Neural cell (in vitro differentiated cells): ENCODE results near the gene URB2. TPM values are rescaled to one million over a fixed set of nuclear protein-coding genes. Genes with fewer than 3 reads are reported as not detected.

Experiments
- H2AFZ ChIP-seq: fragments of 200-600, 300-800 bp; sonication (generic), shearing (Covaris generic); 2 replicates; pipeline ENCODE4 v1.6.0; 2014; ENCODE audit warnings: low read depth, mild to moderate bottlenecking, antibody characterized with exemption, low read length, moderate library complexity
- H3F3A ChIP-seq: fragments of 200-600 bp; shearing (Covaris generic); 2 replicates; pipeline ENCODE4 v1.6.1; 2016; ENCODE audit warnings: mild to moderate bottlenecking, moderate library complexity, mixed read lengths, antibody characterized with exemption, low read length; ENCODE audit not compliant: insufficient read depth, poor library complexity, severe bottlenecking
- H3K27ac ChIP-seq: fragments of 200-600, 300-800 bp; sonication (generic), shearing (Covaris generic); 2 replicates; pipeline ENCODE4 v1.5.1; 2014; ENCODE audit warnings: mild to moderate bottlenecking, low read length, moderate library complexity
- H3K27me3 ChIP-seq: fragments of 300-800, 200-600 bp; sonication (generic), shearing (Covaris generic); 2 replicates; pipeline ENCODE4 v1.6.0; 2014; ENCODE audit warnings: mild to moderate bottlenecking, low read depth, low read length, moderate library complexity; ENCODE audit not compliant: insufficient read depth
- H3K36me3 ChIP-seq: fragments of 300-800, 200-600 bp; sonication (generic), shearing (Covaris generic); 2 replicates; pipeline ENCODE4 v1.5.1; 2014; ENCODE audit warnings: mild to moderate bottlenecking, antibody characterized with exemption, low read length, moderate library complexity; ENCODE audit not compliant: insufficient read depth
- H3K4me2 ChIP-seq: fragments of 300-800, 200-600 bp; sonication (generic), shearing (Covaris generic); 2 replicates; pipeline ENCODE4 v1.6.0; 2014; ENCODE audit warnings: mild to moderate bottlenecking, low read length
- H3K4me3 ChIP-seq: fragments of 300-800, 200-600 bp; sonication (generic), shearing (Covaris generic); 2 replicates; pipeline ENCODE4 v1.5.1; 2014; ENCODE audit warnings: mild to moderate bottlenecking, low read length, moderate library complexity
- H3K79me2 ChIP-seq: fragments of 200-600 bp; shearing (Covaris generic); replicated peaks from 2 replicates; pipeline ENCODE4 v1.6.0; 2014; ENCODE audit warnings: mild to moderate bottlenecking, low read length, moderate library complexity; ENCODE audit not compliant: insufficient read depth
- H3K9ac ChIP-seq: fragments of 300-800, 200-600 bp; sonication (generic), shearing (Covaris generic); 2 replicates; pipeline ENCODE4 v1.6.1; 2016; ENCODE audit warnings: mild to moderate bottlenecking, low read length, mixed read lengths
- H3K9me2 ChIP-seq: fragments of 200-600 bp; shearing (Covaris generic); 2 replicates; pipeline ENCODE4 v1.6.1; 2016; ENCODE audit warnings: mild to moderate bottlenecking, low read length, mixed read lengths; ENCODE audit not compliant: insufficient read depth
- H3K9me3 ChIP-seq: fragments of 200-600, 300-800 bp; sonication (generic), shearing (Covaris generic); 2 replicates; pipeline ENCODE4 v1.6.1; 2016; ENCODE audit warnings: mild to moderate bottlenecking, mixed run types, low read length, moderate library complexity, mixed read lengths
- H4K20me1 ChIP-seq: fragments of 200-600 bp; shearing (Covaris generic); 2 replicates; pipeline ENCODE4 v1.6.1; 2016; ENCODE audit warnings: mild to moderate bottlenecking, mixed run types; ENCODE audit not compliant: insufficient read depth
- CTCF ChIP-seq: fragments of 450-650 bp; IDR thresholded peaks from 2 replicates; pipeline ENCODE4 v1.5.1; 2014; ENCODE audit warnings: antibody characterized with exemption, mild to moderate bottlenecking, moderate library complexity; ENCODE audit not compliant: poor library complexity, severe bottlenecking
- EP300 ChIP-seq: fragments of 450-650 bp; conservative IDR thresholded peaks from 2 replicates; pipeline ENCODE4 v1.6.1; 2014; ENCODE audit warnings: antibody characterized with exemption, mild to moderate bottlenecking, moderate library complexity; ENCODE audit not compliant: poor library complexity, severe bottlenecking
- EZH2 ChIP-seq: fragments of 200-600, 300-800 bp; shearing (Covaris generic), sonication (generic); IDR thresholded peaks from 2 replicates; pipeline ENCODE4 v1.6.1; 2014; ENCODE audit warnings: antibody characterized with exemption, low read length, borderline replicate concordance, mild to moderate bottlenecking; ENCODE audit not compliant: insufficient read depth, poor library complexity, severe bottlenecking
- MXI1 ChIP-seq: fragments of 450-650 bp; conservative IDR thresholded peaks from 2 replicates; pipeline ENCODE4 v1.6.1; 2014; ENCODE audit warnings: antibody characterized with exemption, mild to moderate bottlenecking; ENCODE audit not compliant: poor library complexity, severe bottlenecking
- POLR2AphosphoS5 ChIP-seq: IDR thresholded peaks from 2 replicates; pipeline ENCODE4 v1.6.1; 2012
- RAD21 ChIP-seq: fragments of 450-650 bp; conservative IDR thresholded peaks from 2 replicates; pipeline ENCODE4 v1.6.1; 2014; ENCODE audit warnings: antibody characterized with exemption, mild to moderate bottlenecking, moderate library complexity
- SMC3 ChIP-seq: fragments of 450-650 bp; conservative IDR thresholded peaks from 2 replicates; pipeline ENCODE4 v1.6.1; 2014; ENCODE audit warnings: antibody characterized with exemption, mild to moderate bottlenecking, moderate library complexity; ENCODE audit not compliant: poor library complexity
- TAF1 ChIP-seq: IDR thresholded peaks from 2 replicates; pipeline ENCODE4 v1.6.1; 2012; ENCODE audit warnings: low read depth
- polyA plus RNA-seq: library from polyadenylated mRNA; depleted of rRNA; stranded (reverse); fragments of >200 nt; gene quantifications from 2 replicates; pipeline ENCODE4 v1.2.3, GENCODE V29; 2014
- TF ChIP-seq, protein P1 (sequence below): IDR thresholded peaks from 2 replicates; pipeline ENCODE4 v1.6.1; 2012; ENCODE audit warnings: borderline replicate concordance

Gene URB2
- polyA plus RNA-seq, 1 donor from 2014 or later: 5.7 TPM

DNA sequence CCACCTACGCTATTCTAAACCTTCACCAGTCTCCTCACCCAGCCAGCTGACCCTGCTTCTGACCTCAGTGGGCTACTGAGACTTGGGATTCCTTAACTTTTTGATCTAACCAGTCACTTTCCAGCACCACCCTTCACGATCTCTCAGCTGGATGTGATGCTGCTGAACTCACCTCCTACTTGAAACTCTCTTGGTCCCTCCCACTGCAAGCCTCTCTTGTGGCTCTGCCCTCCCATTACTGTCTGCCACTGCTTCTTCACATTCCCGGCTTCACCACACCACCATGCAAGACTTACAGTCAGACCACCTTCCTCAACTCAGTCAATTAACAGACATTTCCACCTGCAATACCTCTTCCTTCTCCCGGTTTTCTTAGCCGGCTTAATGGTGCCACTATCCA is 6.4 kb upstream of the URB2 start:
- no peaks in the 10 kb centered on the region for H3K9me2 ChIP-seq
- H3K27ac ChIP-seq: no peak overlapping the region
- H3K9ac ChIP-seq: no peak overlapping the region
- H3K4me3 ChIP-seq: no peak overlapping the region
- H2AFZ ChIP-seq: no peak overlapping the region
- H3K27me3 ChIP-seq: no peaks in the 10 kb centered on the region
- TF ChIP-seq, protein P1, sequence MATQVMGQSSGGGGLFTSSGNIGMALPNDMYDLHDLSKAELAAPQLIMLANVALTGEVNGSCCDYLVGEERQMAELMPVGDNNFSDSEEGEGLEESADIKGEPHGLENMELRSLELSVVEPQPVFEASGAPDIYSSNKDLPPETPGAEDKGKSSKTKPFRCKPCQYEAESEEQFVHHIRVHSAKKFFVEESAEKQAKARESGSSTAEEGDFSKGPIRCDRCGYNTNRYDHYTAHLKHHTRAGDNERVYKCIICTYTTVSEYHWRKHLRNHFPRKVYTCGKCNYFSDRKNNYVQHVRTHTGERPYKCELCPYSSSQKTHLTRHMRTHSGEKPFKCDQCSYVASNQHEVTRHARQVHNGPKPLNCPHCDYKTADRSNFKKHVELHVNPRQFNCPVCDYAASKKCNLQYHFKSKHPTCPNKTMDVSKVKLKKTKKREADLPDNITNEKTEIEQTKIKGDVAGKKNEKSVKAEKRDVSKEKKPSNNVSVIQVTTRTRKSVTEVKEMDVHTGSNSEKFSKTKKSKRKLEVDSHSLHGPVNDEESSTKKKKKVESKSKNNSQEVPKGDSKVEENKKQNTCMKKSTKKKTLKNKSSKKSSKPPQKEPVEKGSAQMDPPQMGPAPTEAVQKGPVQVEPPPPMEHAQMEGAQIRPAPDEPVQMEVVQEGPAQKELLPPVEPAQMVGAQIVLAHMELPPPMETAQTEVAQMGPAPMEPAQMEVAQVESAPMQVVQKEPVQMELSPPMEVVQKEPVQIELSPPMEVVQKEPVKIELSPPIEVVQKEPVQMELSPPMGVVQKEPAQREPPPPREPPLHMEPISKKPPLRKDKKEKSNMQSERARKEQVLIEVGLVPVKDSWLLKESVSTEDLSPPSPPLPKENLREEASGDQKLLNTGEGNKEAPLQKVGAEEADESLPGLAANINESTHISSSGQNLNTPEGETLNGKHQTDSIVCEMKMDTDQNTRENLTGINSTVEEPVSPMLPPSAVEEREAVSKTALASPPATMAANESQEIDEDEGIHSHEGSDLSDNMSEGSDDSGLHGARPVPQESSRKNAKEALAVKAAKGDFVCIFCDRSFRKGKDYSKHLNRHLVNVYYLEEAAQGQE: no peak
- no peak for TF ChIP-seq EZH2
- no peak for TF ChIP-seq CTCF
- TF ChIP-seq TAF1: no peak
- TF ChIP-seq RAD21: no peak
- TF ChIP-seq POLR2AphosphoS5: no peak
- TF ChIP-seq SMC3: no peak
- TF ChIP-seq MXI1: no peak
- H3K79me2 ChIP-seq: peaks cover 18% of the 10 kb centered on the region
- no peak overlapping the region for H3K4me2 ChIP-seq
- H4K20me1 ChIP-seq: no peaks in the 10 kb centered on the region
- H3K36me3 ChIP-seq: no peaks in the 10 kb centered on the region
- H3F3A ChIP-seq: no peaks in the 10 kb centered on the region
- no peaks in the 10 kb centered on the region for H3K9me3 ChIP-seq

DNA sequence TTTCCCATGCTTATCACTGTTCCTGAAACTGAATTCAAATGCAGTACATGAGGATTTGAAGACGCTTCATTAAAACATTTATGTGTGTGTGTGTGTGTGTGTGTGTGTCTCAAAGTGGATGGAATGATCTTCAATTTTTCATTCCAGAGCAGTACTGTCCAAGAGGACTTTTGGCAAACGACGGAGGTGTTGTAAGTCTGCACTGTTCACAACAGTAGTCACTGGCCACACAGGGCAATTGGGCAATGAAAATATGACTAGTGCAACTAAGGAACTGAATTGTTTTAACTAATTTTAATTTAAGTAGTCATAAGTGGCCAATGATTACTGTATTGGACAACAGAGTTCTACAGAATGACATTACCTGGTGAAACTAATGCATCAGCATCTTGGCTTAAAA is 5.2 kb upstream of the URB2 start:
- H3K9me3 ChIP-seq: no peaks in the 10 kb centered on the region
- H3K4me3 ChIP-seq: no peak overlapping the region
- H3K27me3 ChIP-seq: no peaks in the 10 kb centered on the region
- H3K9me2 ChIP-seq: no peaks in the 10 kb centered on the region
- H3F3A ChIP-seq: no peaks in the 10 kb centered on the region
- H3K27ac ChIP-seq: no peak overlapping the region
- peaks cover 18% of the 10 kb centered on the region for H3K79me2 ChIP-seq
- H3K9ac ChIP-seq: no peak overlapping the region
- no peak overlapping the region for H2AFZ ChIP-seq
- H4K20me1 ChIP-seq: no peaks in the 10 kb centered on the region
- TF ChIP-seq SMC3 (no peak), MXI1 (no peak), TAF1 (no peak), EP300 (no peak), EZH2 (no peak), CTCF (no peak), POLR2AphosphoS5 (no peak), RAD21 (no peak)
- TF ChIP-seq, protein P1: no peak
- no peak overlapping the region for H3K4me2 ChIP-seq
- H3K36me3 ChIP-seq: no peaks in the 10 kb centered on the region
